Fibroblast of skin of scalp (primary cell): ENCODE data around the gene ODF2L.
"Not testable (repeated sequence)": the region's sequence is repeated elsewhere in the genome, so short reads cannot be mapped to it uniquely, and the experiment has no call there.

Source experiments
- DNase-seq: peaks from one replicate; pipeline ENCODE4 v3.0.0-alpha.2; 2013

The ODF2L gene

DNA sequence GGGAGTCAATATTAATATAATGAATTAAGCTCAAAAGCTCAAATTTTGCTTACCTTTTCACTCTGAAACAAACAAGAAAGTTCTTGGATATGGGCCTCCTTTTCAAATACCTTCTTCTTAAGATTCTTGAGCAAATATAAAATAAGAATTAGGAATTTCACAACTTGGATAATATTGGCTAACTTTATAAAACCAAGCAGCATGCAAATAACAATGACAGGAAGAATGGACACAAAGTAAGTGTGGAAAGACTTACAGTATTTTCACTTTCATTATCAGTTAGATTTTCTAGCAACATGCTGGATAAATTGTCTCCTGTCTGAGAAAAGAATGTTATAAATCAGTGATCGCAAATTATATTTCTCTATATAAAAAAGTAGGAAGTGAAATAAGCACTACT, 13.2 kb downstream of the ODF2L start:
- no peak for DNase-seq

DNA sequence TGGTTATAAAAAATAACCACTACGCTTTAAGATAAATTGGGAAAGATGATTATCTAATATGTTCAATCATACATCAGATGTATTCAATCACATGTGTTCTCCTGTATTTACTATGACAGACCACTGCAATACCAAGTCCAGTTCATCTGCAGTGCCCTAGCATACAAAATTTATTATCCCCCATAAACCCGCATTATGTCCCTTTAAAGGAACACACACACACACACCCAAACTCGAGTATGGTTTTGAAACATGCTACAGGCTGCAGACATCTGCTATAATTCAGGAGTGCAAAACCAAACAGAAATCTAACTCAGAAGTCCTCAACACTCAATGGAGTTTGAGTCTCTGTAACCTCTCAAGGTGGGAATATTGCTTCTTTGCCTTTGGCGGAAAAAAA, 14.9 kb downstream of the ODF2L start:
- DNase-seq: no peak

DNA sequence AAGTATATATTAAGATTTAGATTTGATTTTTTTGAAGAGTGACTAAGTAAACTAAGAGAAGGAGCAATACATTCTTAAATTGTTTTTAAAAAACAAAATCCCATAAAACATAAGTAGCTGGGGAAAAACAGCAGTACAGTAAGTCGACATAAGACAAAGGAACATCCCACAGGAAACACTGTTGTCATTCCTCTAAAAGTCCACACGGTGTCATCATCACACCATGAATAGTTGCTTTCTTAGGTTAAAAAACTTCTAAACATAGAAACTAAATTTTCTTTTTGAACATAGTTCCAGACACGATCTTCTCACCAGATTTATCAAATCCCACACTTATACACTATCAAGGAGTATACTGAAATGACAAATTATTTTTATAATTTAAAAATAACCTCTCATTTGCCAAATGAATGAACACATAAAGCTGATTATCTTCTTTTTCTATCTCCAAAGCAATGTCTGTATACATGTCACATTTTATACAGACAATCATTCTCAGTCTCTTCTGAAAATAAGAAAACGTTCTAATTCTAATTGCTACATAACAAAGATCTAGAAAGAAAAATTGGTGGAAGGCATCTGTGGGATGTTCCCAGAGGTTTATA, 15.8 kb downstream of the ODF2L start:
- DNase-seq: peak; percentile 75

DNA sequence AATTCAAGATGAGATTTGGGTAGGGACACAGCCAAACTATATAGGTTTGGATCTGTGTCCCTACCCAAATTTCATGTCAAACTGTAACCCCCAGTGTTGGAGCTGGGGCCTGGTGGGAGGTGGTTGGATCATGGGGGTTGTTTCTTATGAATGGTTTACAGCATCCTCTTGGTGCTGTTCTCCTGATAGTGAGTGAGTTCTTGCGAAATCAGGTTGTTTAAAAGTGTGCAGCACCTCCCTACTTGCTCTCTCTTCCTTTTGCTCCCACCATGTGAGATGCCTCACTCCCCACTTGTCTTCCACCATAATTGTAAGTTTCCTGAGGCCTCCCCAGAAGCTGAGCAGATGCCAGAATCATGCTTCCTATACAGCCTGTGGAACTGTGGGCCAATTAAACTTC, 17.3 kb downstream of the ODF2L start:
- DNase-seq: no peak

DNA sequence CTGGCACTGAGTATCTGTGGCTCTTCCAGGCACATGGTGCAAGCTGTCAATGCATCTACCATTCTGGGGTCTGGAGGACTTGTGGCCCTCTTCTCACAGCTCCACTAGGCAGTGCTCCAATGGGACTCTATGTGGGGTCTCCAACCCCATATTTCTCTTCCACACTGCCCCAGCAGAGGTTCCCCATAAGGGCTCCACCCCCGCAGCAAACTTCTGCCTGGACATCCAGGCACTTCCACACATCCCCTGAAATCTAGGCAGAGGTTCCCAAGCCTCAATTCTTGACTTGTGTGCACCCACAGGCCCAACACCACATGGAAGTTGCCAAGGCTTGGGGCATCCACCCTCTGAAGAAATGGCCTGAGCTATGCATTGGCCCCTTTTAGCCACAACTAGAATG, 18.8 kb downstream of the ODF2L start:
- no peak for DNase-seq

DNA sequence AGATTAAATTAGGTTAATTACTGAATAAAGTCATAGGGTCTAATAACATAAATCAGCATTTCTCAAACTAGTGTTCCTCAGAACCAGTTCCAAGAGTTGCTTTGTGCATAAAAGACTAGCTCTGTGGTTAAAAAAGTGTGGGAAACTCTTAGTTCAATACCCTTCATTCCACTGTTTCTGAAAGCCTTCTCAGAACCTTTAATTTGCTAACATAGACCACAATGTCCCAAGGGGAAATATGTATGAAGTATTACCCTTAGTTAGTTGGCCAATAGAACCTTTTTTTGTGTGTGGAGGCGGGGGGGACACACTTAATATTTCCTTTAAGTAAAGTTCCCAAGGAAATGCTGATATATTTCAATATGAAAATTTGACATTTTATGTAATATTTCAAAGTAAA, 20.4 kb downstream of the ODF2L start:
- peak; percentile 81 for DNase-seq

DNA sequence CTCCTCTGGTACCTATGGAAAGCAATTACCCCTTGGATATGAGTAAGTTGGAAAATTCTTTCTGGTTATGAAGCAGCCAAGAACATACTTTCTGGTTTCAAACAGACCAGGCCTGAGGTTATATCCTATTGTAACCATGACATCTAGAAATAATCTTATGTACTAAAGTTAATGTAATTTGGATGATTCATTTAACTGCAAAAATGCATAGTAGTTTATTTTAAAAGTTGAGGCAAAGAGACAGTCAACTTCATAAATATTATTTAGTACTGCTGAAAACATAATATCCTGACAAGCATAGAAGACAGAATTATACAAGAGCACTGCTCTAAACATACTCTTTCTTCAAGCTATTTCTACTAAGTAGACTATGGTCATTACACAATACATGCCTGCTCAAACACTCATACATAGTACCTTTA, 25.5 kb downstream of the ODF2L start:
- peak; percentile 71 for DNase-seq

DNA sequence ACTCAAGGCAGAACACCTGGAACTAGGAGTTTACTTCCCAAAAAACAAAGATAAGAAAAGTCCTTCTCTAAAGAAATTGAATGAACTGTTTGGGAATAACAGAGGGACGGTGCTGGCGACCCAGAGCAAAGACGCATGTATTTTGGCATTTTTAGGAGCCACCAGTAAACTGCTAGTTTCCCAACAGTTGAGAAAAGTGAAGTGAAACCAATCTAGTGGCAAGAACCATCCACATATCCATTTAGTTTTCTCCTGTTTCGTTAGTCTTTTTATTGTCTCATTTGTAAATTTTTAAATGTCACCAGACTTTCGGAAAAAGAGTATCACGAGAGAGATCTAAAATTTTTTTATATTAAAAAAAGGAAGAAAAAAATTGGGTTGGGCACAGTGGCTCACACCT, 30.2 kb downstream of the ODF2L start:
- DNase-seq: no peak

DNA sequence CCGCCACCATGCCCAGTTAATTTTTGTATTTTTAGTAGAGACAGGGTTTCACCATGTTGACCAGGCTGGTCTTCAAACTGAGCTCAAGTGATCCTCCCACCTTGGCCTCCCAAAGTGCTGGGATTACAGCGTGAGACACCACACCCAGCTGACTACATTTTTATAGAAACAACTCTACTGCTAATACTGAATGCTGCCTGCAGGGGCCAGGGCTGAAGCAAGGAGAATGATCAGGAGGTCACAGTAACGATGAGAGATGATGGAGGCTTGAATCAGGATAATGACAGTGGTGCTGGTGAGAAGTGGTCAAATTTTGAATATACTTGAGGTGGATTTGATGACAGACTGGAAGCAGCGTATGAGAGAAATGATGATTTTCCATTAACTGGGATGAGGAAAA, 33.3 kb downstream of the ODF2L start:
- DNase-seq: no peak

DNA sequence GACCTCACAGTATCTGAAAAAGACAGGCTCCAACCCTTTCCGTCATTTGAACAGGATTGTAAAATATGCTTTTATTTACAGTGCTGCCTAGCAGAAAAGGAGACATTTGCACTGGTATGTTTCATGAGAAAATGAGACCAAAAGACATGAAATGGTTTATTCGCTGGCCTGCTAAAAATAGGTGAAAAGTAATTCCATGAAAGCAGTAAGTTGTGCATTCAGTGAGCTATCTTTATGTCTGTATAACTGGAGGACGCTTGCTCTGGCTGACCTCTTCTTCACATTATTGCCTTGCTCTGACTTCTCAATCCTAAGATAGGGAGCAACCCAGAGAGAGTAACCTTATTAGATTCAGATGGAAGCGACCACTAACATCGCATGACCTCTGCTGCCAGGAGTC, 38.3 kb downstream of the ODF2L start:
- DNase-seq: no peak

DNA sequence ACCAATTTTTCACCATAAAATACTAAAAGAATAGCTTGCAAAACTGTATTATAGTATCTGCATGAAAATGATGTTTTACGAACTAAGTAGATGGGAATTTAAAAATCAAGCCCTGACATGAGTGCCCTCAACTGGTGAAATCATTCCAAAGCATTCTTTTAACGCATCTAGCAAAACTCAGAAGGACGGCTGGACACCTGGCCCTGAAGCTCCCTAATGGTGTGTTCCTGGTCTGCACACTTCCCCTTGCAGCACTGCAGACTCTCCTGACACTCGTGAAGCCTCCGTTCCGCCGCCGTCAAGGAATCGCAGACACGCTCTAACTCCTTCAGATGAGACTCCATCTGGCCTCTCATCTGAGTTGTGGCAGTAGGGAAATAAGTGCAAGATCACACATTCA, 39.9 kb downstream of the ODF2L start:
- peak; percentile 25 for DNase-seq

DNA sequence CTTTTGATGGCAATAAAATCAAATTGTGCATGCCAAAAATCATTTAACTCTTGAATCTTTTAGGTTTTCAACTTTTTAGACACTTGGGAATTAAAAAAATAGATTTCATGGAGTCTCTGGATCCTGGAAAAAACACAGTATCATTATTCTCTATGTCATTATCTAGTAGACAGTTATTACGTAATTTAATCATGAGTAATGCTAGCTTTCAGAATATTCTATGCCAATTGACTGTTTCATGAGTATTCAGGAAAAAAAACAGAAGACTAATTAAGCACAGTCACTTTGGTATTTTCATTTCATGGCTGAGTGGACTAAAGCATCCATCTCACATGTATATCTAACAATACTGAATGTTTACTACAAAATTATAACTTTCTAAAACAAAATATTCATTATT, 44.0 kb downstream of the ODF2L start:
- DNase-seq: peak; percentile 26

DNA sequence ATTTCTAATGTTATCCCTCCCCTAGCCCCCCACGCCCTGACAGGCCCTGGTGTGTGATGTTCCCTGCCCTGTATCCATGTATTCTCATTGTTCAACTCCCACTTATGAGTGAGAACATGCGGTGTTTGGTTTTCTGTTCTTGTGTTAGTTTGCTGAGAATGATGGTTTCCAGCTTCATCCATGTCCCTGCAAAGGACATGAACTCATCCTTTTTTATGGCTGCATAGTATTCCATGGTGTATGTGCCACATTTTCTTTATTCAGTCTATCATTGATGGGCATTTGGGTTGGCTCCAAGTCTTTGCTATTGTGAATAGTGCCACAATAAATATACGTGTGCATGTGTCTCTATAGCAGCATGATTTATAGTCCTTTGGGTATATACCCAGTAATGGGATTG, 45.9 kb downstream of the ODF2L start:
- DNase-seq: not testable (repeated sequence)

DNA sequence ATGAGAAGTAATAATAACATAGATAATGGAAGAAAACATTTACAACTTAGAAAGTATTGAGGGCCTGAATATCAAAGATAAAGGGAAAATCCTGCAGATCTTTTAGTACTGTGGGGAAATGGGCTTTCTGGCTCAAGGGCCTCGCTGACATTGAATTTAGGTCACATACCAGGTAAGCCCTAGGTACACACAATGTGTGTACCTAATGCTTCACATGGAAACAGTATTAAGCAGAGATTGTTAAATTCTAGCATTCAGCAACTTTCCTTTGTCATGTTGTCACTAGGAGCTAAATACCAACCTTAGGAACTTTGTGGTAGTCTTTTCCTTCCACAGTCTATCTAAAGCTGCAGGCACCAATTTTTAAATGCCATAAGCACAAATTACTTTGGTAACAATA, 49.7 kb downstream of the ODF2L start:
- DNase-seq: no peak

DNA sequence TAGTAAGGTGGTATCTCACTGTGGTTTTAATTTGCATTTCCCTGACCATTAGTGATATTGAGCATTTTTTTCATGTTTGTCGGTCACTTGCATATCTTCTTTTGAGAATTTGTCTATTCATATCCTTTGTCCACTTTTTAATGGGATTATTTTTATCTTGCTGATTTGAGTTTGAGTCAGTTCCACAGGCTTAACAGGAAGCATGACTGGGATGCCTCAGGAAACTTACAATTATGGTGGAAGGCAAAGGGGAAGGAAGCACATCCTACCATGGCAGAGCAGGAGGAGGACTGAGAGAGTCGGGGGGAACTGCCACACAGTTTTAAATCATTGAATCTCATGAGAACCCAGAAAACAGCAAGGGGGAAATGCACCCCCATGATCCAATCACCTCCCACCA, 51.1 kb downstream of the ODF2L start:
- no peak for DNase-seq

DNA sequence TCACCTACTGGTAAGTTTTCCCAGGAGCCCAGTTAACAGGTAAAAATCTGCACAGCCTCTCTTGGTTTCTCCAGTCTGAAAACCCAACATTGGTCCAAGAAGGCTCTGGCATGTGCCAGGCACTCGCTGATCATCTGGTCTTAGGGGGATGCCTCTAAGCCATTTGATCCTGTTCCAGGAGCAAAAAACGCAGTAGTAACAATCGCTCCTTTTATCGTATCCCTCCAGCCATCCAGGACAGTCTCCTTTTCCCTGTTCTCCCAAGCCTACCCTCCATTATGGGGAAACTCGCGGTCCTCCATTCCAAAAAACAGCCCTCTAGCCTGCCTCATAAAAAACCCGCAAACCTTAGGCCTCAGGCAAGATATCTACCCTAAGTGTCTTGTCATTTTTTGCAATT, 56.2 kb downstream of the ODF2L start:
- DNase-seq: no peak

DNA sequence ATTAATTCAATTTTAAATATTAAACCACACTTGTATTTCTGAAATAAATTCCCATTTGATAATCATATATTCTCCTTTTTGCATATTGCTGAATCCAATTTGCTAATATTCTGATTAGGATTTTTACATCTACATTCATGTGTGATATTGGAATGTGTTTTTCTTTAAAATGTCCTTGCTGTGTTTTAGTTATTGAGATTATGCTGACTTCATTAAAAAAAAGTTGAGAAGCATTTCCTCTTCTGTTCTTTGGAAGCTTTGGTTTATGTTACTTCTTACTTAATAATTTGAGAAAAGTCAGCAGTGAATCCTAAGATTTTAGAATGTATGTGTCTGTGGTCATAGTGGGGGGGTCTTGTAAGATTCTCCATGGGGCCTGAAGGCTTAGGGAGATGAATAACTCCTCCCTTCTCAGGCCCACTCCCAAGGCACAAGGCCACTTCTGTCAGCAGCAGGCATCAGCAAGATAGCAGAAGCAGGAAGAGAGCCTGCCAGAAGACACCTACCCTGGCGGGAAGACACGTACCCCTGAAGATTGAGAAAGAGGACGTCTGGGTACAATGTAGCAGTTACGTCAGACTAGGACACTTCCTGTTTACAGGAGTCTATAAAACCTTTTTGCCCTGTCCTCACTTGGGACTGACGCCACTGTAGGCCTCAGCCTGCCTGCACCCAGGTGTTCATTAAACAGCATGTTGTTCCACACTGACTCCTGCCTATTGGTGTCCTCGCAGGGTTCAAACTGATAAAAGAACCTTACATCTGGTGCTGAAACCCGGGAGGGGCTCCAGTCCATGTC, 56.9 kb downstream of the ODF2L start:
- DNase-seq: no peak

DNA sequence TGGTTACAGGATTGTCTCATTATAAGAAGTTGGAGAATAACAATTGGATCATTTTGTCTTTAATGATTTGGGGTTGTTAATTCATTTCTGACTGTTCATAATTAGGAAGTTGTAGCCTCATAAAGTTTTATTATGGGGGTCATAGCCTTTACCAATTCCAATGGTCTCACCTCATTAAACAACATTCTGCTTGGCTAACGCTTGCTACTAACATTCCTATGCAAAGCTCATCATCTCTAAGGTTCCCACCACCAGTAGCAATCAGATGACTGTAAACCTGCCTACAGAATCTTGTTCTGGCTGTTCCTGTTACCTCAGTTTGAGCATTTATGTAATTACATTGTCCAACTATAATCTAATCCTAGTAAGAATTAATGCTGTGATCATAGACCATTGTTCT, 60.2 kb downstream of the ODF2L start:
- no peak for DNase-seq

DNA sequence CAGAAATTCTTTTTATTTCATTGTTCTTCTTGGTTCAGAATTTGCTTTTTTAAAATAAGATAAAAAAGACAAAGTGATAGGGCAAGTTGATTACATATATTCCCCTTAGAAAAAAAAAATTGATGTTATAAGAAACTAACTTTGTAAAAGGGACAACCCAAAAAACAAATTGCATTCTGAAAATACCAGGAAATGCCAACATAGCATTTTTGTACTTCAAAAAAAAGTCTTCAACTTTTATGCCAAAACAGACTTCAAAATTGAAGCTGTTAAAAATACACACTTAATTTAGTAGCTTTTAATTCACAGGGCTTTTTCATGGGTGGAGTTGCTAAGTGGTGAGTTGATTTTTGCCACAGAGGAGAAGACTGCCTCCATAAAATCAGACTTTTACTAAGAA, 70.9 kb downstream of the ODF2L start:
- no peak for DNase-seq

DNA sequence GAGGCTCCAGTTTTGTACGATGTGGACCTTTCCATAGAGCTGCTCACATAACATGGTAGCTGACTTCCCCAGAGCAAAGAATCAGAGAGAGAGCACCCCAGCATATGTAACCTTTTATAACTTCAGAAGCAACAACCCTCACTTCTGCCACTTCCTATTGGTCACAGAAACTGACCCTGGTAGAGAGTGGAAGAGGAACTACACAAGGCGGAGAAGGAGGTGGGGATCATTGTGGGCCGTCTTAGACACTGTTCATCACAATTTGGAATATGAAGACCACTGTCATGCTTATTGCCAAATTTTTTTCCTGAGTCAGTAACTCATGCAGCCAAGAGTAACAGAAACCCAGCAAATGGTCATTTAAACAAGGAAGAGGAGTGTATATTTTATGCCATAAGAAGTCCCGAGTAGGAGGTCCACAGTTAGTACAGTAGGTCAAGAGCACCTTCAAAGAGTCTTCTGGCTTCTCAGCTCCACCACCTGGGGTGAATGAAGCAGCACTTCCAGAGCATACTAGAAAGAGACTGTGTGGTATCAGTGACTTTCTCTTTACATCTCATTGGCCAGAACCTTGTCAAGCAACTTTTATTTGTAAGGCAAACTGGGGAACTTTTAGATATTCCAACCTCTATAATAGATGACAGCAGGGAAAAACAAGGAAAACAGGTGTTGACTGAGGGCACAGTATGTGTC, 71.8 kb downstream of the ODF2L start:
- DNase-seq: no peak

DNA sequence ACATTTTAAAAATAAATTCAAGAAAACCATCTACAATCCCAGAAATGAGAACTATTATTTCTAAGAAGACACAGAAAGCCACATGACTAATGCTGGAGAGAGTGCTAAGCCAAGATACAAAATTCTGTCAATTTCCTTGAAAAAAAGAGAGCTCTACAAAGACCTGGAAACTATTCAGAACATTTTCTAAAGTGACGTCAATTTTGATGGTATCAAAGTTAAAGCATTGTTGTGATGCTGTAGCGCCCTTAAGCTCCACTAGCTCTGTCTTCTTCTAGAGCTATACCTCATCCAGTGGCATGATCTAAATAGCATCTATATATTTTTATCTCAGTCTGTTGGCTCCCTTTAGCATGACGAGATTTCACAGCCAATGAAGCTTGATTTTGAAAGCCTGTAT, 73.9 kb downstream of the ODF2L start:
- DNase-seq: no peak

DNA sequence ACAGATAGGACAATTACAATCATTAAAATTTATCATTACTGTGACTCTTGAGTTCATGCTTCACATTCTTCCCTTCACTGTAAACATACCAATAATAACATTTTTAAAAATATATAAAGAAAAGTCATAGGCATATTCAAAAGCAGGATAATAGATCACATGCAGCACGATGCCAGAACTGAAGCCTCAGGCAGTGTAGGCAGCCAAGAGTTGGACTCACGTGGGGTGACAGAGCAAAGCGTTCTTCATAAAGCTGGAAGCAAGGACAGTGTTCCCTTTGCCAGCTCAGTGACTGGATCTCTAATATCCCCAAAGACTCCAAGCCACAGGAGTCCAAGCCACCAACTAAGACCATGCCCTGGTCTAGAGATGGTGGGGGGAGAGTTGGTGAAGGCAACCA, 77.7 kb downstream of the ODF2L start:
- DNase-seq: no peak

DNA sequence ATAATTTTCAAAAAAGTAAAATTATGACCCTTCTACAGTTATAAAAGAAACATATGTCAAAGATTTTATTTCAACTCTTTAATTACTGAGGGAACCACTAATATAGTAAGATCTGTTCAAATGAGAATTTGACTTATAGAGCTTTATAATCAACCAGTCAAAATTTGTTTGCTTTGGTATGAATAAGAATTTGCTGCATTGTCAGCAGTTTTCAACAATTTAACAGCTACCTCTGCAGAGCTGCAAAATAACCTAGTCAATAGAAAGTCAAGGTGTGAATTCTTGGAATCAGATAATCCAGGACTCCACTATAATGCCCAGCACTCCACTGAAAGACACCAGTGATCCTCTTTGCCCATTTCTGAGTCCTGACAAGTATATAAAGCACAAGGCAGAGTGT, 78.2 kb downstream of the ODF2L start:
- no peak for DNase-seq

DNA sequence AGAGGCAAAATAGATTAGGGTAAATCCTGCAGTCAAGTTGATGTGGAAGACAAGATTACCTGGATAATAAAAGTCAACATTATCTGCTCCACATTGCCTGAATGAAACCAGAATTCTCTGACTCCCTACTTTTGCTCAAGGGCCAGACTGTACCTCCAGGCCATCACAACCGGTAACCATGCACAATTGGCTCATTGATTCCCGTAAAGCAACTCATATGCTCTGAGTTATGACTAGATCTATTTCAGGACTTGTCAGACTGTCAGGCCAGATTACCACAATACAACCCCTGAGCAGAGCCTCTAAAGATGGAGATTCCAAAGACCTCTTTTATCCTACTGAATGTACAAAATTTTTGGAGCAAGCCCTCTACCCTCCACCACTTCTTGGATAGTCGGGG, 90.4 kb downstream of the ODF2L start:
- DNase-seq: no peak
